Endodermal cell (in vitro differentiated cells): ENCODE measurements around the gene ANKRD17. TPM values are rescaled to one million over a fixed set of nuclear protein-coding genes. Genes with fewer than 3 reads are reported as not detected.

ENCODE experiments used
- DNase-seq: peaks from one replicate; pipeline ENCODE4 v3.0.0-alpha.2; 2017
- H3K27ac ChIP-seq: 2 replicates; pipeline ENCODE4 v1.5.1; 2013; ENCODE audit warnings: mild to moderate bottlenecking, low read depth, low read length, moderate library complexity
- H3K27me3 ChIP-seq: 2 replicates; pipeline ENCODE4 v1.6.1; 2013; ENCODE audit warnings: mild to moderate bottlenecking, low read length, moderate library complexity; ENCODE audit not compliant: insufficient read depth, control insufficient read depth, poor library complexity, severe bottlenecking
- H3K36me3 ChIP-seq: 2 replicates; pipeline ENCODE4 v1.7.0; 2013; ENCODE audit warnings: mild to moderate bottlenecking, low read length, moderate library complexity; ENCODE audit not compliant: control insufficient read depth, insufficient read depth
- H3K4me1 ChIP-seq: one replicate; pipeline ENCODE4 v1.7.0; 2013; ENCODE audit warnings: low read length; ENCODE audit not compliant: control insufficient read depth, insufficient read depth
- H3K4me3 ChIP-seq: 2 replicates; pipeline ENCODE4 v1.5.1; 2013; ENCODE audit warnings: mild to moderate bottlenecking, low read length, moderate library complexity
- H3K9ac ChIP-seq: 2 replicates; pipeline ENCODE4 v1.6.1; 2013; ENCODE audit warnings: mild to moderate bottlenecking, low read length, moderate library complexity; ENCODE audit not compliant: poor library complexity, severe bottlenecking; ENCODE audit errors: extremely low read depth
- H3K9me3 ChIP-seq: 2 replicates; pipeline ENCODE4 v1.6.1; 2013; ENCODE audit warnings: mild to moderate bottlenecking, low read length, moderate library complexity; ENCODE audit not compliant: control insufficient read depth
- H3K27ac Mint-ChIP-seq: 2 replicates; pipeline ENCODE4 v1.8.0; 2020; ENCODE audit warnings: mixed read lengths
- H3K27me3 Mint-ChIP-seq: 2 replicates; pipeline ENCODE4 v1.8.0; 2021; ENCODE audit warnings: mild to moderate bottlenecking, mixed read lengths; ENCODE audit not compliant: insufficient read depth
- H3K36me3 Mint-ChIP-seq: 2 replicates; pipeline ENCODE4 v1.8.0; 2020; ENCODE audit warnings: low read depth, mixed read lengths
- H3K4me1 Mint-ChIP-seq: 2 replicates; pipeline ENCODE4 v1.8.0; 2020; ENCODE audit warnings: mixed read lengths
- H3K4me3 Mint-ChIP-seq: 2 replicates; pipeline ENCODE4 v1.8.0; 2020; ENCODE audit warnings: mild to moderate bottlenecking, moderate library complexity, mixed read lengths
- H3K9me3 Mint-ChIP-seq: 2 replicates; pipeline ENCODE4 v1.8.0; 2020; ENCODE audit warnings: mild to moderate bottlenecking, mixed read lengths
- WGBS, 2 experiments: methylation state at CpG; one replicate each; pipeline versions ENCODE4 v1.1.5 to v1.1.7; 2013; ENCODE audit warnings: missing lambda C conversion rate in 2 of 2, mixed read lengths in 1 of 2; ENCODE audit not compliant: insufficient coverage in 1 of 2, insufficient read length in 1 of 2; 5-methylcytosine and 5-hydroxymethylcytosine counted together
- total RNA-seq, 2 donors: library from RNA; stranded (reverse); fragmentation: NEBNext Ultra II Directional in 1 of 2; extraction: Animal tissue kit (Norgen Biotek cat#: 25700) in 1 of 2; gene quantifications; 2 replicates in 1 of 2; 3 replicates in 1 of 2; pipeline ENCODE4 v1.2.1, GENCODE V29; 2021
- TF ChIP-seq, protein P1 (sequence below): fragments of 200-600 bp; sonication (generic); conservative IDR thresholded peaks from 2 replicates; pipeline ENCODE4 v1.5.0; 2021; ENCODE audit warnings: antibody characterized with exemption, mild to moderate bottlenecking

Gene ANKRD17
- total RNA-seq, 2 donors from 2014 or later: 83.6 to 84.3 TPM

DNA sequence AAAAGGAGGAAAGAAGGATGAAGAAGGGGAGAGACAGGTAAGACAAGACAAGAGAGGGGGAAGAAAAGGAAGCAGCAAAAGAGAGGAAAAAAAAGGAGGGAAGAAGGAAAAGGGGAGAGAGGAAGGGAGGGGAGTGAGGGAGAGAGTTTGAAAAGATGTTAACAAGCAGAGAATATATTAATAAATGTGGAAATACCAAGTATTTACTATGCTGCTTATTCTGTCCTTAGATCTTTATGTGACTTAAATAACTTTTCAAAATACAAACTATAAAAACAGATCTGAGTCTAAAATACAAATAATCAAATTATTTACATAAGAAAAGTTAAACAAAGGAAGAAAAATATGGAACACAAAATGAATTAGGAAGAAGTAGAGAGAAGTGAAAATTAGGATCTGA, 170.7 kb downstream of the ANKRD17 start:
- Mint-ChIP-seq H3K4me1 (no peaks in the 10 kb centered on the region), H3K4me3 (no peak overlapping the region), H3K27ac (no peak overlapping the region), H3K27me3 (no peaks in the 10 kb centered on the region), H3K9me3 (no peaks in the 10 kb centered on the region), H3K36me3 (peaks cover 53% of the 10 kb centered on the region)
- Histone ChIP-seq H3K36me3 (peaks cover 62% of the 10 kb centered on the region), H3K27me3 (no peaks in the 10 kb centered on the region), H3K9ac (no peak overlapping the region), H3K27ac (no peak overlapping the region), H3K4me1 (no peaks in the 10 kb centered on the region), H3K9me3 (no peaks in the 10 kb centered on the region), H3K4me3 (no peak overlapping the region)
- DNase-seq: no peak
- TF ChIP-seq, protein P1, sequence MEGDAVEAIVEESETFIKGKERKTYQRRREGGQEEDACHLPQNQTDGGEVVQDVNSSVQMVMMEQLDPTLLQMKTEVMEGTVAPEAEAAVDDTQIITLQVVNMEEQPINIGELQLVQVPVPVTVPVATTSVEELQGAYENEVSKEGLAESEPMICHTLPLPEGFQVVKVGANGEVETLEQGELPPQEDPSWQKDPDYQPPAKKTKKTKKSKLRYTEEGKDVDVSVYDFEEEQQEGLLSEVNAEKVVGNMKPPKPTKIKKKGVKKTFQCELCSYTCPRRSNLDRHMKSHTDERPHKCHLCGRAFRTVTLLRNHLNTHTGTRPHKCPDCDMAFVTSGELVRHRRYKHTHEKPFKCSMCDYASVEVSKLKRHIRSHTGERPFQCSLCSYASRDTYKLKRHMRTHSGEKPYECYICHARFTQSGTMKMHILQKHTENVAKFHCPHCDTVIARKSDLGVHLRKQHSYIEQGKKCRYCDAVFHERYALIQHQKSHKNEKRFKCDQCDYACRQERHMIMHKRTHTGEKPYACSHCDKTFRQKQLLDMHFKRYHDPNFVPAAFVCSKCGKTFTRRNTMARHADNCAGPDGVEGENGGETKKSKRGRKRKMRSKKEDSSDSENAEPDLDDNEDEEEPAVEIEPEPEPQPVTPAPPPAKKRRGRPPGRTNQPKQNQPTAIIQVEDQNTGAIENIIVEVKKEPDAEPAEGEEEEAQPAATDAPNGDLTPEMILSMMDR: no peak

DNA sequence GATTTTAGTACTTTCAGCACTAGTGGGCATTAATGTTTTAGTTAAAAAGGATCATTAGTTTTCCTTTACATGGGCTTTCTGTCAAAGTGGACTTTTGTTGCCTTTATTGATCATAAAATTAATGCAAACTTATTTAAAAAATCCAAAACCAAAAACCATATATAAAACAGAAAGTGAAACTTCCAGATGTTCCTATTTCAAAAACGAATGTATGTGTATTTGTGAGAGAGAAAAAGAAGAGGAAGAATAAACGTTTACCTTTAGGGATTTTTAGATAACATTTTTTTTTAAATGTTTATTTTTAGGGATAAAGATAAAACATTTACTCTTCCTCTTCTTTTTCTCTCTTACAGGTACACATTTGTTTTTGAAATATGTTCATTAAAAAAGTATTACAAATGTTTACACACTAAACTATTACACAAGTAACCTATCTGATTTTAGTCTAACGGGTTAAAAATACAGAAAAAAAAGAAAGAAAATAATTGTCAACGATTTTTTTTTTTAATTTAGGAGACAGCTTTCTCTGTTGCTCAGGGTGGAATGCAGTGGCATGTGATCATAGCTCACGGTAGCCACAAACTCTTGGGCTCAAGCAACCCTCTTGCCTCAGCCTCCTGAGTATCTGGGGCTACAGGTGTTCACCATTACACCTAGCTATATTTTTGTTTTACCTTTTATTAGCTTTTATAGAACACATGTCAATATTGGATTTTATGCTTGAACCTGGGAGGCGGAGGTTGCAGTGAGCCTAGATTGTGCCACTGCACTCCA, 172.3 kb downstream of the ANKRD17 start:
- Mint-ChIP-seq H3K4me1 (no peaks in the 10 kb centered on the region), H3K27ac (no peak overlapping the region), H3K9me3 (no peaks in the 10 kb centered on the region), H3K36me3 (peaks cover 53% of the 10 kb centered on the region), H3K4me3 (no peak overlapping the region), H3K27me3 (no peaks in the 10 kb centered on the region)
- Histone ChIP-seq H3K4me1 (no peaks in the 10 kb centered on the region), H3K27ac (no peak overlapping the region), H3K9me3 (no peaks in the 10 kb centered on the region), H3K27me3 (no peaks in the 10 kb centered on the region), H3K4me3 (no peak overlapping the region), H3K9ac (no peak overlapping the region), H3K36me3 (peaks cover 59% of the 10 kb centered on the region)
- no peak for DNase-seq
- WGBS, 2 experiments: 86 to 90% methylated on average over 3 to 5 of the region's 6 CpGs
- TF ChIP-seq, protein P1: no peak

DNA sequence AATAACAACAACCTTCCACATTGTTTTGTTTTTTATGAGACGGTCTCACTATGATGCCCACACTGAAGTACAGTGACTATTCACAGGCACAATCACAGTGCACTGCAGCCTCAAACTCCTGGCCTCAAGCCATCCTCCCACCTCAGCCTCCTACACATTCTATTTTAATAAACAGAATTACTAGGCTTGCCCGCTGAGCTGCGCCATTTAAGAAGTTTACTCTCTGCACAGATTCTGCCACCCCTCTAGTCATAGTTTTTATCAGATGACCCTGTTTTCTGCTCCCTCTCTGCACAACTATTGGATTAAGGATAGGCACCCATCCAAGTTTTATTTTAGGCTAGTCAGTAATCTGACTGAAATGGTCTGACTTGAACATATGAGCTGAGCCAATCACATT, 177.8 kb downstream of the ANKRD17 start:
- Mint-ChIP-seq H3K27ac (no peak overlapping the region), H3K27me3 (no peaks in the 10 kb centered on the region), H3K36me3 (peaks cover 64% of the 10 kb centered on the region), H3K9me3 (no peaks in the 10 kb centered on the region), H3K4me1 (no peaks in the 10 kb centered on the region), H3K4me3 (no peak overlapping the region)
- H3K4me3 ChIP-seq: no peak overlapping the region
- WGBS, 2 experiments: 93 to 94% methylated on average over 3 of the region's 3 CpGs
- H3K4me1 ChIP-seq: no peaks in the 10 kb centered on the region
- peaks cover 77% of the 10 kb centered on the region for H3K36me3 ChIP-seq
- TF ChIP-seq, protein P1: no peak
- H3K9me3 ChIP-seq: no peaks in the 10 kb centered on the region
- H3K9ac ChIP-seq: no peak overlapping the region
- no peak for DNase-seq
- H3K27me3 ChIP-seq: no peaks in the 10 kb centered on the region
- H3K27ac ChIP-seq: no peak overlapping the region
